ENCODE measurements around the gene GALNT16.
"Not testable (repeated sequence)": the region's sequence is repeated elsewhere in the genome, so short reads cannot be mapped to it uniquely, and the experiment has no call there.

Gene GALNT16

DNA sequence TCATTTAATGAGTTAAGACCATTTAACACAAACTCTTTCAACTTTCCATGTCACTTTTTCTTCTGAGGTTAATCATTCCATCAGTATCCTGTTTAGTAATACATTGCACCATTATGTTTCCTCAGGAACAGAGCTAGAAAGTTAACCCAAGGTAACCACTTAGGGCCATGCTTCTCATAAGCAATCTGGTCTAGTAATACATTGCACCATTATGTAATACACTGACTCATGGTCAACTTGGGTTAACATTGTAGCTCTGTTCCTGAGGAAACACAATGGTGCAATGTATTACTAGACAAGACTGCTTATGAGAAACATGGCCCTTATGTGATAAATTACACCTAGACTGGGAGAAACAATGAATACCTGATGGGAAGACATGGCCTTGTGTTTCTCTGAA, 116.5 kb downstream of the GALNT16 start:
- no peak for DNase-seq
- in situ Hi-C loops (cut with MboI; ENCODE audit: low pct_unique_long_range_greater_than_20kb, low sequenced_read_pairs) = no loop called here

DNA sequence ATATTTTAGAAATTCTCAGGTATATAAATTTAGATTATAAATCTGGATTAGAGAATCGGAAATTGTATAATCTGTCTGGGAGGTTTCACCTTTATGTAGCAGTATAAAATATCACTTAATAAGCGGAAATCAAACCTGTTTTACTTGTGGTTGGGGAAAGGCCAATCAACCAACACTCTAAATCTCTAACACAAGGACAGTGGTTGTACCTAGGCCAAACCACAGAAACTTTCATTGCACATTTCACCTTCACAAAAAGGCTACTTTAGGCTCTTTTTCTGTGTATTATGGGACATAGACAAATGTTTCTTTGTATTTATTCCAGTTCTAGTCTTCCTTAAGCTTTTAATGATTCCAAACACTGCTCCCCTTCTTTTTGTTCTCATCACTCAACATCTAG, 118.3 kb downstream of the GALNT16 start:
- no peak for DNase-seq
- in situ Hi-C loops (cut with MboI; ENCODE audit: low pct_unique_long_range_greater_than_20kb, low sequenced_read_pairs) = no loop called here

GRCh38 chr14:69387311-69387710, 127.4 kb downstream of the GALNT16 start:
- in situ Hi-C loops (cut with MboI; ENCODE audit: low pct_unique_long_range_greater_than_20kb, low sequenced_read_pairs) = no loop called here
- DNase-seq = no peak

DNA sequence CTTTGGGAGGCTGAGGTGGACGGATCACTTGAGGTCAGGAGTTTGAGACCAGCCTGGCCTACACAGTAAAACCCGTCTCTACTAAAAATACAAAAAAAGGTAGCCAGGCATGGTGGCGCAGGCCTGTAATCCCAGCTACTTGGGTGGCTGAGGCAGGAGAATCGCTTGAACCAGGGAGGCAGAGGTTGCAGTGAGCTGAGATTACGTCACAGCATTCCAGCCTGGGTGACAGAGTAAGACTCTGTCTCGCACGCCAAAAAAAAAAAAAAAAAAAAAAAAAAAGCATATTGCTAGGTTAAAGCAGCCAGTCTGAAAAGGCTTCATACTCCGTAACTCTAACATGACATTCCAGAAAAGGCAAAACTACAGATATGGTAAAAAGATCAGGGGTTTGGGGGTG, 131.4 kb downstream of the GALNT16 start:
- not testable (repeated sequence) for DNase-seq

DNA sequence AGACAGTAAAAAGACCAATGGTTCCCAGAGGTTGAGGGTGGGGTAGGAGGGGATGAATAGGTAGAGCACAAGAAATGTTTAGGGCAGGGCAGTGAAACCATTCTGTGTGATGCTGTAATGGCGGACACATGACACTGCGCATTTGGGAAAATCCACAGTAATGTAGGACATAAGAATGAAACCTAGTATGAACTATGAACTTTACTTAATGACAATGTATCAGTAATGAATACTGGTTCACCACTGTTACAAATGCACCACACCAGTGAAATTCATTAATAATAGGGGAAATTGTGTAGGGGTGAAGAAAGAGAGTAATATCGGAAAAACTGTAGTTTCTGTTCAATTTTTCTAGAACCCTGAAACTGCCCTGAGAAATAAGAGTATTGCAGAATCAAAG, 132.5 kb downstream of the GALNT16 start:
- in situ Hi-C loops (cut with MboI; ENCODE audit: low pct_unique_long_range_greater_than_20kb, low sequenced_read_pairs) = no loop called here
- no peak for DNase-seq

More for the DNA sequence above, 131.4 kb downstream of the GALNT16 start:
- in situ Hi-C loops (cut with MboI; ENCODE audit: low pct_unique_long_range_greater_than_20kb, low sequenced_read_pairs) = not testable (repeated sequence)

- DNase-seq = no peak
- in situ Hi-C loops (cut with MboI; ENCODE audit: low pct_unique_long_range_greater_than_20kb, low sequenced_read_pairs) = no loop called here
Measured at GRCh38 chr14:69395929-69396328, 136.0 kb downstream of the GALNT16 start.

DNA sequence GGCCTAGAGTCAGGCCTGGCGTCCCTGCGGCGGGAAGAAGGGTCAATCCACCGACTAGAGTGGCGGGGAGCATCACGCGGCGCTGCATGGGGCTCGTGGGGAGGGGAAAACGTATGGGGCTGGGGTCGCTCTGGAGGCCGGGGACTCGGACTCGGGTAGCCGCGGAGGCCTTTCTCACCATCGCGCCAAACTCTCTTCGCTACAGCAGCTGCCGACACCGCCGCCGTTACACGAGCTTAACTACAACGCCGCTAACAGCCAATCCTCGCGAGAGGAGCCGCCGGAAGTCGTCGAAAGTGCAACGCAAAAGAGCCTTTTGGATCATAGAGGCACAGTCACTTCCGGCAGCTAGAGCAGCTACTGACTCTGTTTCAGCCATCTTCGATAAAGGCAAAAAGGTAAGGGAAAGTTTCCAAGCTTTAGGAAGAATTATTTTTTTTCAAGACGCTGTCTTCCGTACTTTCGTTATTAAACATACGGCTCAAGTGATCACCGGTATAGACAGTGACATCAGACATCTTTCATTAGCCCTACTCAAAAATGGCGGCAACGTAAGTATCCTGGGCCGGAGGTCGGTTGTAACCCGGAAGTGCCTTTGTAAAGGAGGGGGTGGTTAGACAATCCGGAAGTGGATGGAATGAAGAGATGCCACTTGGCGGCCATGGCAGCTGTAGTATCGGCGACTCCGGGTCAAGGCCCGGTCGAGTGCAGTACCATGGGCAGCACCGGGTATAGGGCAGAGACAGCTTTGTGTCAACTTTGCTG, 138.3 kb downstream of the GALNT16 start, which contains the start of the genes ERH and SLC39A9:
Gene ERH (minus strand): TSS at position 247 of the 765 bp plus-strand sequence. CDS start 66 bp downstream, at position 181.
Gene SLC39A9 (plus strand): TSS at position 640 of the 765 bp plus-strand sequence. CDS start 678 bp downstream, outside the sequence.
- in situ Hi-C loops (cut with MboI; ENCODE audit: low pct_unique_long_range_greater_than_20kb, low sequenced_read_pairs) = no loop called here
- DNase-seq = peak; percentile 97

DNA sequence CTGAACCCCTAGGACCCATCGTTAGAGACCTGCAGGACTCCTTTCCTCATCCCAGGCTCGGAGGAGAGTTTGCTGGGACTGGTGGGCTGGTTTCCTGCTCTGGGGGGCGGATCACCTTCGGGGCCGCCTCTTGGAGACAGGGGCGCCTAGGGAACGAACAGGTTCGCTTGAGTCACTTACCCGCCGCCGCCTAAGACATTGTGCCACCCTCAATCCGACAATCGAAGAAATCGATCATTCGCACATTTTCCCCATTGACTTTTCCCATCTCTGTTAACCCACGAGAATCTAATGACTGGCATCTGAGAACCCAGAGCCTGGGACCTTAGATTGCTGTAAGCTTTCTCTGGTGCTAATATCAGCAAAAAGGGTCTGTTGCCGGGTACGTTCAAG, 138.9 kb downstream of the GALNT16 start:
- in situ Hi-C loops (cut with MboI; ENCODE audit: low pct_unique_long_range_greater_than_20kb, low sequenced_read_pairs) = no loop called here
- DNase-seq = no peak

GRCh38 chr14:69399750-69400149, 139.8 kb downstream of the GALNT16 start:
- in situ Hi-C loops (cut with MboI; ENCODE audit: low pct_unique_long_range_greater_than_20kb, low sequenced_read_pairs) = no loop called here
- no peak for DNase-seq

DNA sequence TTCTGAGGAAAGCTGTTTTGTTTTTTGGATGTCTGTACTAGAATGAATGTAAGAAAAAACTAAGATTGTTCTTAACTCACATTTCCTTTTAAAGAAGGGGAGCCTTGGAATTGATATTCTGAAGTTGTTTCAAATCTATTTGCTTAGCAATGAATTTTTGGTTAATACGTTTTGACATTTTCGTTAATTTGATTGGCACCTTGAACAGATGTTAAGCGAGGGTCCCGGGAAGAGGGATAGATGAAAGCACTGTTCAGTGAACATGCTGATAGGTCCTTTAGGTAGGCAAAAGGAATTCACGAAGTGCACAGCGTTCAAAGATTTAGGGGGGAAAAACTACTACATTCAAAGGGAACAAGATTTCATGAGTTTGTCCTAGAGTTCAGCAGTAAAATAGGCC, 140.2 kb downstream of the GALNT16 start:
- in situ Hi-C loops (cut with MboI; ENCODE audit: low pct_unique_long_range_greater_than_20kb, low sequenced_read_pairs) = no loop called here
- no peak for DNase-seq

- DNase-seq = no peak
- in situ Hi-C loops (cut with MboI; ENCODE audit: low pct_unique_long_range_greater_than_20kb, low sequenced_read_pairs) = no loop called here
Measured at GRCh38 chr14:69401841-69402240, 141.9 kb downstream of the GALNT16 start.

DNA sequence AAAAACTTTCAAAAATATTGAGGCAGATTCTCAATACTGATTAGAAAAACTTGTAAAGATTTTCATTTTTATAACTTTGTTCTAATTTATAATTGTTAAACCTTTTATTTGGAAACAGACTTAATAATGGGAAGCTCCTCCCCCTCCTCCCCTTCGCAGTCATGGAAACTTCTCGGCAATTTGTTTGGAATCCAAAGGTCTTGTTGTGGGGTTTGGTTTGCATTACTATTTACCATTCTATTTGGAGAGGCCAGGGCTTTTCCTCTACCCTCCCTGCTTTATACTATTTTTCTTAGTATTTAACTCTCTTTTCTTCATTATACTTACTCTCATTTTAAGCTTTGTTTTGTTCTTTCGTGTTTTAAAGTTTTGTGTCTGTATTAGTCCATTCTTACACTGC, 144.5 kb downstream of the GALNT16 start:
- no peak for DNase-seq
- in situ Hi-C loops (cut with MboI; ENCODE audit: low pct_unique_long_range_greater_than_20kb, low sequenced_read_pairs) = no loop called here

DNA sequence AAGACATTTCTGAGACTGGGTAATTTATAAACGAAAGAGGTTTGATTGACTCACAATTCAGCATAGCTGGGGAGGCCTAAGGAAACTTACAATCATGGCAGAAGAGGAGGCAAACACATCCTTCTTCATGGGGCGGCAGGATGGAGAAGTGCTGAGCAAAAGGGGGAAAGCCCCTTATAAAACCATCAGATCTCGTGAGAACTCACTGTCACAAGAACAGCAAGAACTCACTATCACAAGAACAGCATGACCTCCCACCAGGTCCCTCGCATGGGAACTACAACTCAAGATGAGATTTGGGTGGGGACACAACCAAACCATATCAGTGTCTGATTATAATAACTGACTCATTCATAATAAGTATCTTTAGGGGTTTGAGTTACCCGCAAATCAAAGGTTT, 144.9 kb downstream of the GALNT16 start:
- in situ Hi-C loops (cut with MboI; ENCODE audit: low pct_unique_long_range_greater_than_20kb, low sequenced_read_pairs) = no loop called here
- no peak for DNase-seq

- DNase-seq = no peak
- in situ Hi-C loops (cut with MboI; ENCODE audit: low pct_unique_long_range_greater_than_20kb, low sequenced_read_pairs) = no loop called here
Measured at GRCh38 chr14:69405762-69406161, 145.8 kb downstream of the GALNT16 start.

All from KBM-7 (cell line).